Measurements from ENCODE around the gene RBMS3. TPM values are rescaled to one million over a fixed set of nuclear protein-coding genes. Genes with fewer than 3 reads are reported as not detected.

RBMS3 gene
- total RNA-seq, 1 experiment from 2014 or later = 8.7 TPM

DNA sequence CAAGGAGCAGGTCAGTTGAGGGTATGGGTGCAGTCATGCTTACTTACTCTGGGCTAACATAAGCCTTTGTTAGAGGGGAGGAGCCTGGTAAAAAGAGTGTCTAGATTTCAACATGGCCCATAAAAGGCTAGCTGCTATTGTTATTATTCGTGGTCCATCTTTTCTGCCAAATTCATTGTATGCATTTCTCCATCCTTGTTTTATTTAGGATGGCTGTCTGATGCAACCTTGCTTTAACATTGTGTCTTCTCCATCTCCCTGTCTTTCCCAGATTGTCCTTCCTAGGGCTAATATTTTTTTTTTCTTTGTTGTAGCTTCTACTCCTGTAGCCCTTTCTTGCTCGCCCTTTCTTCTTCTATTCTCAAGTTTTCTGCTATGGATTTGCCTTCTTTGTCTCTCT, 12.6 kb downstream of the RBMS3 start (continued):
- TF ChIP-seq KAT7 (CRISPR knock-in tag; IDR thresholded peaks at IDR 0.05; ENCODE audit: borderline replicate concordance) (no peak), TCF7 (CRISPR knock-in tag; IDR thresholded peaks at IDR 0.05; ENCODE audit: low read depth) (no peak), RORB (CRISPR knock-in tag; IDR thresholded peaks at IDR 0.05) (no peak)
- TF ChIP-seq, protein P1, sequence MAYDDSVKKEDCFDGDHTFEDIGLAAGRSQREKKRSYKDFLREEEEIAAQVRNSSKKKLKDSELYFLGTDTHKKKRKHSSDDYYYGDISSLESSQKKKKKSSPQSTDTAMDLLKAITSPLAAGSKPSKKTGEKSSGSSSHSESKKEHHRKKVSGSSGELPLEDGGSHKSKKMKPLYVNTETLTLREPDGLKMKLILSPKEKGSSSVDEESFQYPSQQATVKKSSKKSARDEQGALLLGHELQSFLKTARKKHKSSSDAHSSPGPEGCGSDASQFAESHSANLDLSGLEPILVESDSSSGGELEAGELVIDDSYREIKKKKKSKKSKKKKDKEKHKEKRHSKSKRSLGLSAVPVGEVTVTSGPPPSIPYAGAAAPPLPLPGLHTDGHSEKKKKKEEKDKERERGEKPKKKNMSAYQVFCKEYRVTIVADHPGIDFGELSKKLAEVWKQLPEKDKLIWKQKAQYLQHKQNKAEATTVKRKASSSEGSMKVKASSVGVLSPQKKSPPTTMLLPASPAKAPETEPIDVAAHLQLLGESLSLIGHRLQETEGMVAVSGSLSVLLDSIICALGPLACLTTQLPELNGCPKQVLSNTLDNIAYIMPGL (CRISPR knock-in tag; IDR thresholded peaks at IDR 0.05) = no peak
- TF ChIP-seq, protein P2, sequence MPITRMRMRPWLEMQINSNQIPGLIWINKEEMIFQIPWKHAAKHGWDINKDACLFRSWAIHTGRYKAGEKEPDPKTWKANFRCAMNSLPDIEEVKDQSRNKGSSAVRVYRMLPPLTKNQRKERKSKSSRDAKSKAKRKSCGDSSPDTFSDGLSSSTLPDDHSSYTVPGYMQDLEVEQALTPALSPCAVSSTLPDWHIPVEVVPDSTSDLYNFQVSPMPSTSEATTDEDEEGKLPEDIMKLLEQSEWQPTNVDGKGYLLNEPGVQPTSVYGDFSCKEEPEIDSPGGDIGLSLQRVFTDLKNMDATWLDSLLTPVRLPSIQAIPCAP (CRISPR knock-in tag; IDR thresholded peaks at IDR 0.05) = no peak

DNA sequence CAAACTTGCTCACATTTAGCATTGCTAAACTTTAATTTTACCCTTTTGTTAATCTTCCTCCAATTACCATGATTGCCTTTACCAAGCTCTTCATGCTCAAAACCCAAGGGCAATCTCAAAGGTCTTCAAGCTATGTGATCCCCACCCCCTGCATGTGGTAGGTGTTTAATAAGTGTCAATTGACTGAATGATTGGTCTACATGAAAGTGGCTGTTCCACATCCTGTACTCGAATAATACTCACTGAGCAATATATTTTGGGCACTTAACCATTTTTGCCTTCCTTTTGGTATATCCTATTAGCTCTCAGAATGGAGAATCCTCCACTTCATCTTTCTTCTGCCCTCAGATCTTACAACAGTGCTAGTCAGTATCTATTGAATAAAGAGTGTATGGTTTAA, 17.1 kb downstream of the RBMS3 start:
- TF ChIP-seq NR3C1 (CRISPR knock-in tag; conservative IDR thresholded peaks at IDR 0.05; ENCODE audit: low read depth) (no peak), TP53 (CRISPR knock-in tag; IDR thresholded peaks at IDR 0.05) (no peak), ATF1 (CRISPR knock-in tag; IDR thresholded peaks at IDR 0.05) (no peak), PRRX2 (CRISPR knock-in tag; IDR thresholded peaks at IDR 0.05) (no peak), ZNF219 (CRISPR knock-in tag; IDR thresholded peaks at IDR 0.05; ENCODE audit: borderline replicate concordance) (no peak), JUN (CRISPR knock-in tag; IDR thresholded peaks at IDR 0.05) (no peak), CBFB (CRISPR knock-in tag; IDR thresholded peaks at IDR 0.05; ENCODE audit: low read depth) (no peak), CREB1 (CRISPR knock-in tag; IDR thresholded peaks at IDR 0.05) (no peak)
- TF ChIP-seq, protein P3, sequence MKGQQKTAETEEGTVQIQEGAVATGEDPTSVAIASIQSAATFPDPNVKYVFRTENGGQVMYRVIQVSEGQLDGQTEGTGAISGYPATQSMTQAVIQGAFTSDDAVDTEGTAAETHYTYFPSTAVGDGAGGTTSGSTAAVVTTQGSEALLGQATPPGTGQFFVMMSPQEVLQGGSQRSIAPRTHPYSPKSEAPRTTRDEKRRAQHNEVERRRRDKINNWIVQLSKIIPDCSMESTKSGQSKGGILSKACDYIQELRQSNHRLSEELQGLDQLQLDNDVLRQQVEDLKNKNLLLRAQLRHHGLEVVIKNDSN (CRISPR knock-in tag; IDR thresholded peaks at IDR 0.05) = no peak
- TF ChIP-seq, protein P4, sequence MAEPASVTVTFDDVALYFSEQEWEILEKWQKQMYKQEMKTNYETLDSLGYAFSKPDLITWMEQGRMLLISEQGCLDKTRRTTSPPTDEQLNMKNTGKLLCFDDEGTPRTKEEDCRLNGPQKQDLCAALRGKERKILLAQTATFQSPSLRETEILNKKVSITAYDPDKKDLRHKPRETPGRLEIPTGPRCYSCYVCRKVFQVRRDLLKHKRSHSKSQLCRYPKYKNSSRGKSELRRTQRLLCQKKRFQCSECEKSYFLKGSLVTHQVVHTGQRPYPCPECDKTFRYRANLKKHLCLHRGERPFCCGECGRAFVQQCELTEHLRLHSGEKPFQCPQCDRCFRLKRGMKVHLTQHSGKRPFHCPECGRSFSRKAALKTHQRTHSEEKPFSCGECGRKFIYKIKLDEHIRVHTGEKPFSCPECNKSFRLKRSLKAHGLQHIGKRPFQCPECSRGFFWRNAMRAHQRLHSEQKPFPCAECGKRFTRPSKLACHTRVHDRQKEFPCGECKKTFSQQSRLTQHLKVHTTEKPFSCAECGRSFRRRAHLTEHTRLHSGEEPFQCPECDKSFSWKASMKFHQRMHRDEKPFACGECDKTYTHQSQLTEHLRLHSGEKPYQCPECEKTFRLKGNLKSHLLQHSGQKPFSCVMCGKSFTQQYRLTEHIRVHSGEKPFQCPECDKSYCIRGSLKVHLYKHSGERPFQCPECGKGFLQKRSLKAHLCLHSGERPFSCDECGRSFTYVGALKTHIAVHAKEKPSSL (CRISPR knock-in tag; conservative IDR thresholded peaks at IDR 0.05) = no peak
- TF ChIP-seq, protein P5, sequence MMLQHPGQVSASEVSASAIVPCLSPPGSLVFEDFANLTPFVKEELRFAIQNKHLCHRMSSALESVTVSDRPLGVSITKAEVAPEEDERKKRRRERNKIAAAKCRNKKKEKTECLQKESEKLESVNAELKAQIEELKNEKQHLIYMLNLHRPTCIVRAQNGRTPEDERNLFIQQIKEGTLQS (CRISPR knock-in tag; conservative IDR thresholded peaks at IDR 0.05) = no peak
- POLR2A ChIA-PET = no interaction called here
- DNase-seq (ENCODE audit: low spot score) (no peak), ATAC-seq (no peak)
- H3K4me1 Mint-ChIP-seq = peaks cover 33% of the 10 kb centered on the region
- no peak overlapping the region for H3K27ac Mint-ChIP-seq
- CTCF ChIA-PET = no interaction called here
- H3K27me3 Mint-ChIP-seq (ENCODE audit: low read depth) = no peaks in the 10 kb centered on the region
- H3K4me3 Mint-ChIP-seq = no peak overlapping the region
- H3K9me3 Mint-ChIP-seq = no peaks in the 10 kb centered on the region
- no peaks in the 10 kb centered on the region; the same call in 1 of the 2 replicates for H3K36me3 Mint-ChIP-seq

DNA sequence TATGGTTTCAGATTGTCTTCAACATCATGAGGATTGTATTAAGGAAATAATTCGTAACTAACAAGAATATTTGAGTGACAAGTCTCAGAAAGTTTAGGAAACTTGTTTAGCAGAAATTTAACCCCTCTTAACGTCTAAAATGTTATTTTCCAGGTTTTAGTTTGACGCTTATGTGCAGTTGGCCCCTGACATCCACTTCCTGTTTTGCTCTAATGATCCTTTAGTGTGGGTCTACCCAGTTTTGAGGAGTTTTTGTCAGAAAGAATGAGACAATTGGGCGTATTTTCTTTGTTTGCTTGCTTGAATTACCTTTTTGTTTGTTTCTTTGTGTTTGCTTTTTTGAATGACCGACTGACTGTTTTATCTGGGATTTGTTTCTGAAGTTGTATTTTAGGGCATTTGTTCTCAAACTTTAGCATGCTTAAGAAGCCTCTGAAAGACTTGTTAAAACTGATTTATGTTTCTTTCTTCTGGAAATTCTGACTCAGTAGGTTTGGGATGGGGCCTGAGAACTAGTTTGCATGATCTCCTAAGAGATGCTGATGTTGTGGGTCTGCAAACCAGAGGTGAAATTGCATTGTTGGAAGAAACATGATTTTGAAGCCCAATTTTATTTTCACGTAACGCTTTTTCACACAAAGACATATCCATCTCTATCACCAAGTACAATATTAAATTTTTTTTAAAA, 20.6 kb downstream of the RBMS3 start:
- H3K27ac Mint-ChIP-seq = 0 out of 2 replicates have a peak overlapping the region, but pooled peaks have one; percentile 28
- no peak for DNase-seq (ENCODE audit: low spot score)
- no peak for ATAC-seq
- TF ChIP-seq TCF7 (CRISPR knock-in tag; IDR thresholded peaks at IDR 0.05; ENCODE audit: low read depth) (no peak), GTF2I (CRISPR knock-in tag; conservative IDR thresholded peaks at IDR 0.05) (no peak), MXD4 (CRISPR knock-in tag; IDR thresholded peaks at IDR 0.05; ENCODE audit: borderline replicate concordance) (no peak), NR1H2 (CRISPR knock-in tag; IDR thresholded peaks at IDR 0.05) (no peak)
- TF ChIP-seq, protein P6, sequence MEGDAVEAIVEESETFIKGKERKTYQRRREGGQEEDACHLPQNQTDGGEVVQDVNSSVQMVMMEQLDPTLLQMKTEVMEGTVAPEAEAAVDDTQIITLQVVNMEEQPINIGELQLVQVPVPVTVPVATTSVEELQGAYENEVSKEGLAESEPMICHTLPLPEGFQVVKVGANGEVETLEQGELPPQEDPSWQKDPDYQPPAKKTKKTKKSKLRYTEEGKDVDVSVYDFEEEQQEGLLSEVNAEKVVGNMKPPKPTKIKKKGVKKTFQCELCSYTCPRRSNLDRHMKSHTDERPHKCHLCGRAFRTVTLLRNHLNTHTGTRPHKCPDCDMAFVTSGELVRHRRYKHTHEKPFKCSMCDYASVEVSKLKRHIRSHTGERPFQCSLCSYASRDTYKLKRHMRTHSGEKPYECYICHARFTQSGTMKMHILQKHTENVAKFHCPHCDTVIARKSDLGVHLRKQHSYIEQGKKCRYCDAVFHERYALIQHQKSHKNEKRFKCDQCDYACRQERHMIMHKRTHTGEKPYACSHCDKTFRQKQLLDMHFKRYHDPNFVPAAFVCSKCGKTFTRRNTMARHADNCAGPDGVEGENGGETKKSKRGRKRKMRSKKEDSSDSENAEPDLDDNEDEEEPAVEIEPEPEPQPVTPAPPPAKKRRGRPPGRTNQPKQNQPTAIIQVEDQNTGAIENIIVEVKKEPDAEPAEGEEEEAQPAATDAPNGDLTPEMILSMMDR (IDR thresholded peaks at IDR 0.05) = no peak
- TF ChIP-seq, protein P7, sequence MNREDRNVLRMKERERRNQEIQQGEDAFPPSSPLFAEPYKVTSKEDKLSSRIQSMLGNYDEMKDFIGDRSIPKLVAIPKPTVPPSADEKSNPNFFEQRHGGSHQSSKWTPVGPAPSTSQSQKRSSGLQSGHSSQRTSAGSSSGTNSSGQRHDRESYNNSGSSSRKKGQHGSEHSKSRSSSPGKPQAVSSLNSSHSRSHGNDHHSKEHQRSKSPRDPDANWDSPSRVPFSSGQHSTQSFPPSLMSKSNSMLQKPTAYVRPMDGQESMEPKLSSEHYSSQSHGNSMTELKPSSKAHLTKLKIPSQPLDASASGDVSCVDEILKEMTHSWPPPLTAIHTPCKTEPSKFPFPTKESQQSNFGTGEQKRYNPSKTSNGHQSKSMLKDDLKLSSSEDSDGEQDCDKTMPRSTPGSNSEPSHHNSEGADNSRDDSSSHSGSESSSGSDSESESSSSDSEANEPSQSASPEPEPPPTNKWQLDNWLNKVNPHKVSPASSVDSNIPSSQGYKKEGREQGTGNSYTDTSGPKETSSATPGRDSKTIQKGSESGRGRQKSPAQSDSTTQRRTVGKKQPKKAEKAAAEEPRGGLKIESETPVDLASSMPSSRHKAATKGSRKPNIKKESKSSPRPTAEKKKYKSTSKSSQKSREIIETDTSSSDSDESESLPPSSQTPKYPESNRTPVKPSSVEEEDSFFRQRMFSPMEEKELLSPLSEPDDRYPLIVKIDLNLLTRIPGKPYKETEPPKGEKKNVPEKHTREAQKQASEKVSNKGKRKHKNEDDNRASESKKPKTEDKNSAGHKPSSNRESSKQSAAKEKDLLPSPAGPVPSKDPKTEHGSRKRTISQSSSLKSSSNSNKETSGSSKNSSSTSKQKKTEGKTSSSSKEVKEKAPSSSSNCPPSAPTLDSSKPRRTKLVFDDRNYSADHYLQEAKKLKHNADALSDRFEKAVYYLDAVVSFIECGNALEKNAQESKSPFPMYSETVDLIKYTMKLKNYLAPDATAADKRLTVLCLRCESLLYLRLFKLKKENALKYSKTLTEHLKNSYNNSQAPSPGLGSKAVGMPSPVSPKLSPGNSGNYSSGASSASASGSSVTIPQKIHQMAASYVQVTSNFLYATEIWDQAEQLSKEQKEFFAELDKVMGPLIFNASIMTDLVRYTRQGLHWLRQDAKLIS (CRISPR knock-in tag; IDR thresholded peaks at IDR 0.05; ENCODE audit: borderline replicate concordance) = no peak

More for the DNA sequence above, 20.6 kb downstream of the RBMS3 start:
- peaks cover 18% of the 10 kb centered on the region for H3K4me1 Mint-ChIP-seq
- H3K27me3 Mint-ChIP-seq (ENCODE audit: low read depth) = no peaks in the 10 kb centered on the region
- H3K9me3 Mint-ChIP-seq = peaks cover 24% of the 10 kb centered on the region
- ChIA-PET POLR2A (no interaction called here), CTCF (no interaction called here)
- peaks cover 22% of the 10 kb centered on the region for H3K36me3 Mint-ChIP-seq
- no peak overlapping the region for H3K4me3 Mint-ChIP-seq

Data from WTC11 (cell line).